ENCODE results near the gene GNA12.

GNA12 gene

DNA sequence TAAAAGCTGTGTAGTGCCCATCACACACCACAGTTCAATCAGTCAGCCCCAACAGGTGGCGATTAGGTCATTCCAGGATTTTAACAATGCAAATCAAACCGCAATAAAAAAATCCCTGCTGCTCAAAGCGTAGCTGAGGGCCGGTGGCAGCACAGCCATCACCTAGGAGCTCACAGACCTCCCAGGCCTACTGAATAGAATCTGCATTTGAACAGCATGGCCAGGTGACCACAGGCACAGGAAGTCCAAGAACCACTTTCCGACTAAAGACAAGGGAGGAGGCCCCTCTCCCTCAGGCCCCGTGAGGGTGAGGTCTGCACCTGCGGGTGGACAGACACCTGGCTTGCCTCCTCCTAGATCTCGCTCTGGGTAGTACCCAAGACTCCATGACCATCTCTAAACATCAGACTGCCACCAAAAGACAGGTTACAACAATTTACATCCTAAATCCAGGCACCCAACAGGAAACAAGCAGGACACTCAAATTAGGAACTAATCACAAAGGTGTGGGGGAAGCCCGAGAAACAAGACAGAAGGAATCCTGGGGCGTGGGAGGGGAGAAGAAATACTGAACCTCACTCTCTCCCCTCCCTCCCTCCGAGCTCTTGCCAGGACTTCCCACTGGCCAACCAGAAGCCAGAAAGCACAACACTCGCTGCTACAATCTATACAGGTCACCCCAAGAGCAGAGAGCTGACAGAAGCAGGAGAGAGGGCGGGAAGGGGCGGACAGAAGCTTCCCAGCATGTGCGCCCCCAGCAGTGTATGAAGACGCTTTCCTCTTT lies 19.2 kb downstream of the GNA12 start:
- no peaks in the 10 kb centered on the region for H3K4me1 ChIP-seq
- DNase-seq = no peak
- no peak overlapping the region for H3K4me3 ChIP-seq (ENCODE audit: low read depth, low read length)

DNA sequence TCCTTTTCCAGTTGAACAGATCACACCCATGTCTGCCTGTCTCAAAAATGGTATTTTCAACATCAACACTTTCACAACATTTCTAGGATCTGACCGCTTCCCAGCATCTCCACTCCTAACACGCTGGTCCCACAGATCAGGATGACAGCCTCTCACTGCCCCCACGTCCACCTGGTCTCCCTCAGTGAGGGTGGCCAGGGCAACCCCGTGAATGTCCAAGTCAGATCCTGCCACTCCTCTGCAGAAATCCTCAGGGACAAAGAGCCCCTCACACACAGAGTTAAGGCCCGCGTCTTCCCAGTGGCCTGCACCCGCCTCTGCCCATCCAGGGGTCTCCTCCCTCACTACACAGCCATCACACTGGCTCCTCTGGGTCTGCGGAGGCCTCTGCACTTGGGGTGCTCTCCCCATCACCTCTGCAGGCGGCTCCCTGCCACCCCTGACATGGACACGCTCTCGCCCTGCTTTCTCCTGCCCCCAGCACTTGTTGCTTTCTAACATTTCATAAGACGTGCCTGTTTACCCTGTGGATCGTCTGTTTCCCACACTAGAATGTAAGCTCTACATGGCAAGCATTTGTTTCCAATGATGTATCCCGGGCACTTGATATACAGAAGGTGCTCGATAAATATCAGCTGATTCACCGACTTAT lies 20.0 kb downstream of the GNA12 start:
- no peaks in the 10 kb centered on the region for H3K36me3 ChIP-seq
- no peak overlapping the region for H3K4me3 ChIP-seq (ENCODE audit: low read depth, low read length)
- no peak for DNase-seq
- H3K9me3 ChIP-seq = no peaks in the 10 kb centered on the region
- no peaks in the 10 kb centered on the region for H3K4me1 ChIP-seq
- TF ChIP-seq, protein P1, sequence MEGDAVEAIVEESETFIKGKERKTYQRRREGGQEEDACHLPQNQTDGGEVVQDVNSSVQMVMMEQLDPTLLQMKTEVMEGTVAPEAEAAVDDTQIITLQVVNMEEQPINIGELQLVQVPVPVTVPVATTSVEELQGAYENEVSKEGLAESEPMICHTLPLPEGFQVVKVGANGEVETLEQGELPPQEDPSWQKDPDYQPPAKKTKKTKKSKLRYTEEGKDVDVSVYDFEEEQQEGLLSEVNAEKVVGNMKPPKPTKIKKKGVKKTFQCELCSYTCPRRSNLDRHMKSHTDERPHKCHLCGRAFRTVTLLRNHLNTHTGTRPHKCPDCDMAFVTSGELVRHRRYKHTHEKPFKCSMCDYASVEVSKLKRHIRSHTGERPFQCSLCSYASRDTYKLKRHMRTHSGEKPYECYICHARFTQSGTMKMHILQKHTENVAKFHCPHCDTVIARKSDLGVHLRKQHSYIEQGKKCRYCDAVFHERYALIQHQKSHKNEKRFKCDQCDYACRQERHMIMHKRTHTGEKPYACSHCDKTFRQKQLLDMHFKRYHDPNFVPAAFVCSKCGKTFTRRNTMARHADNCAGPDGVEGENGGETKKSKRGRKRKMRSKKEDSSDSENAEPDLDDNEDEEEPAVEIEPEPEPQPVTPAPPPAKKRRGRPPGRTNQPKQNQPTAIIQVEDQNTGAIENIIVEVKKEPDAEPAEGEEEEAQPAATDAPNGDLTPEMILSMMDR (IDR thresholded peaks at IDR 0.05; ENCODE audit: low read depth, low read length) = no peak
- H3K27me3 ChIP-seq = no peaks in the 10 kb centered on the region

More for the DNA sequence above, 19.2 kb downstream of the GNA12 start:
- TF ChIP-seq, protein P1 (IDR thresholded peaks at IDR 0.05; ENCODE audit: low read depth, low read length) = no peak
- H3K9me3 ChIP-seq = no peaks in the 10 kb centered on the region
- H3K27me3 ChIP-seq = no peaks in the 10 kb centered on the region
- no peaks in the 10 kb centered on the region for H3K36me3 ChIP-seq

- DNase-seq = no peak
- TF ChIP-seq, protein P1 (IDR thresholded peaks at IDR 0.05; ENCODE audit: low read depth, low read length) = no peak
- no peaks in the 10 kb centered on the region for H3K9me3 ChIP-seq
- no peaks in the 10 kb centered on the region for H3K27me3 ChIP-seq
- H3K36me3 ChIP-seq = no peaks in the 10 kb centered on the region
- peaks cover under 1% of the 10 kb centered on the region; the same call in 1 of the 2 replicates for H3K4me1 ChIP-seq
- H3K4me3 ChIP-seq (ENCODE audit: low read depth, low read length) = no peak overlapping the region
These were observed 21.0 kb downstream of the GNA12 start for GRCh38 chr7:2823130-2823529.

DNA sequence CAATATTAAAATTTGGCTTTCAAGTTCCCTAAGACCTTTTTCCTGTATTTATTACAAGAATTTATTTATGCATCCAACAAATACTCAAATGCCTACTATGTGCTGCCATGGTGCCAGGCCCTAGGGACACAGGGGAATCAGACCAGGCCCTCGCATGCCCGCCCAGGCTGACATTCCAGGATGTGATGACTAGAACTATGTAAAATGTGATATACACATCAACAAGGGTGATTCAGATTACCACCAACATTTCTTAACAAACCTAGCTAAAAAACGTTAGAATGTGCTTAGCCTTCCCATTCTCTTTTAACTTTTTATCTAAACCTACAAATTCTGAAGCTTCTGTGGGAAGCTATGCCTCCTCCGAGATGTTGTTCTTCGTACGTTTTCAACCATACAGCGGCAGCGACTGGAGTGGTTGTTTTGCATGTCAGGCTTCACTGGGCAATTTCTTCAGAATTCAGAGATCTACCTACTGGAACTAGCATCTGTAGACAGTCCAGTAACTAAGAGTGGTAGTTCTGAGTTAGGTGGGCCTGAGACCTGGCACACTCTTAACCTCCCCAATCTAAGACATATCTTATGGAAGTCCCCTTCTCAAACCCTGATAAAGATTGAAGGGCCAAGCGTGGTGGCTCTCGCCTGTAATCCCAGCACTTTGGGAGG lies 22.1 kb downstream of the GNA12 start:
- Histone ChIP-seq H3K4me1 (peaks cover 4% of the 10 kb centered on the region), H3K36me3 (no peaks in the 10 kb centered on the region), H3K9me3 (no peaks in the 10 kb centered on the region), H3K4me3 (ENCODE audit: low read depth, low read length) (no peak overlapping the region), H3K27me3 (no peaks in the 10 kb centered on the region)
- no peak for DNase-seq
- TF ChIP-seq, protein P1 (IDR thresholded peaks at IDR 0.05; ENCODE audit: low read depth, low read length) = no peak

DNA sequence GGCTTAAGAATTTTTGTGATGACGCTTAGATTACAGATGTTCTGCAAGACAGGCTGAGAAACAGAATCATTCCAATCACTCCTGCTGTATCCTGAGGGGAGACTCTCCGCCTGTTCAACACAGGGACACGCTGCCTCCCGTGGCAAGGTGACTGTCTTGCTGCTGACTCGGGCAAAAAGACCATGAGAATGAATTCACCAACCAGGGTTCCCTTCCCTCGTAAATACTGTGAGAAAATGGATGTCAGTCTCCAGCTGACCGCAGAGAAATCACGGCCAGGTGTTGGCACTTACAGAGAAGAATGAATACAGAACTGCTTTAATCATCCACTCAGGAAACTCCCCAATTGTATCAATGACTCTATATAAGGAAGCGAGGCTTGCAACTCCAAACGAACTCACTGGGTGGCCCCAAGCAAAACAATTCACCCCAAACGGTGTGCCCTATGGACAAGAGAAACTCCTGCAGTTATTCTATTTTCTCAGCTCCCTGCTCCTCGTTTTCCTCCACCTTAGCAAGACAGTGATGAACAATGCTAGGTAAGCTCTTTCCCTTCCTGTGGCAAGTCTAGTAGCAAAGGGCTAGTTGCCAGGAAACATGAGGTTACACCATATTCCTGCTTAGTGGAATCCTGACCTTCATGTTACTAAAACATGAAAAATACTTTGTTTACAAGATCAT lies 22.8 kb downstream of the GNA12 start:
- Histone ChIP-seq H3K27me3 (no peaks in the 10 kb centered on the region), H3K36me3 (no peaks in the 10 kb centered on the region), H3K9me3 (no peaks in the 10 kb centered on the region), H3K4me1 (peaks cover 4% of the 10 kb centered on the region), H3K4me3 (ENCODE audit: low read depth, low read length) (no peak overlapping the region)
- DNase-seq = no peak
- TF ChIP-seq, protein P1 (IDR thresholded peaks at IDR 0.05; ENCODE audit: low read depth, low read length) = peak; percentile 45

Data from BE2C (cell line).